Putamen (tissue), 1 donor: ENCODE data around the gene SFXN5.

Experiments
- DNase-seq: peaks from one replicate; pipeline ENCODE4 v3.0.0-alpha.2; 2016; ENCODE audit warnings: low spot score

Gene SFXN5

DNA sequence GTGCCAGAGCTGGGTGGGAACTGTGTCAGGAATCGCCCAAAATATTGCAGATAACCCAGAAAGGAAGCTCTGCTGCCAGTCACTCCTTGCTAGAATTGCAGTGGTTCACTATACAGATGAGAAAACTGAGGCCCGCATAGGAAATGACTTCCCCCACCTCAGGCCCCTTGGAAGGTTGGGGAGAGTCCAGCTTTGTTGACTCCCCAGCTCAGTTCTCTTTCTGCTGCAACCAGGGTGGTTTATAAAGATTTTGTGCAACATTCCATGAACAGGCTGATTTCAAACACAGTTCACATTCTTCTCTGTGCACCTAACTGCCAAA lies 173.0 kb downstream of the SFXN5 start:
- DNase-seq: no peak

DNA sequence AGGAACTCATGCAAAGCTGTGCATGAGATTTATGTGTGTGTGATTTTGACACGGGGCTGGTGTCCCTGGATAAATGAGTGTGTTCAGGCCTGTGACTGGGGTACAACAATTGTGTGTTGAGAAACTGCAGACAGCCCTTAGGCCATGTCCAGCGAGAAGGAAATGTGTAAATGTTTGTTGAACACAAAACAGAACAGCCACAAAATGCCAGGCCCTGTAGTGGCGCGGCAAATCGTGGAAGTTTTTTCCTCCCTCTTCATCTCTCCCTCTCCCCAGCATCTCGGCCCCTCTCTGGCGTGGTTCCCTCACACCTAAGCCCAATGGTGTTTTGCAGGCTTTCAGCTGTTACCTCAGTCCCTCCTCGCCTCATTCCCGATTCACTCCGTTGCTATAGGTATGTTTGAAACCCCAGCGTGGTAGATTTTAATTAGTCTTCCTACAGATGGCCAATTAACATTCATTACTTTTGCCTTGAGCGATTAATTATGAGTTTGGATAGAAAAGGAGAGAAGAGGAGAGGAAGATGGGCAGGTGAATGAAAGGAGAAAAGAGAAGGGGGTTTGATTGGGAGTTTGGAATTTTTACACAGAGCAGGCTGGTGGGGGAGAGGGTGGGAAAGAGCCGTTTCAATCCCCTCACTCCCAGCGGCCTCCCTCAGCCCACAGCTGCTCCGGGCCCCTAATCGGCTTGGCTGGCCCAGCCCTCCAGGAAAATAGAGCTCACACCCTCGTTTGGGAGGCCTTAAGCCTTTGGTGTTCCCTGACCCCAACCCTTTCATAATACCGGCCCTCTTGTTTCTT lies 173.5 kb downstream of the SFXN5 start:
- DNase-seq: no peak

DNA sequence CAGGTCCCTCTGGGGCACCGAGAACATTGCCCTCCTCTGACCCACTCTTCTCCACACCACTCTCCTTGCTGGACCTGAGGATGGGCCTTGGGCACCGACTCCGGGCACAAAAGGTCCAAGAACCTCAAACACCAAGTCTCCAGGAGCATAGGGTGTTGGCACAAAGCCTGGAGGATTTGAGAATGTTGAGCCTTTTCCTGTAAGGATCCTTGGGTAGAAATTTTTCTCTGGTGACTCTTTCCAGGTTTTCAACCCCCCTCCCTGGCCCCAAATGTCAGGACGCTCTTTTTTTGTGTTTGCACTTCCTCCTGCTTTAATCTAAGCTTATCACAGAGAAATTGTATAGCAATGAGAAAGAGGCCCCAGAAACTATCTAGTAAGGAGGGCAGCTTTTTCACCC lies 175.1 kb downstream of the SFXN5 start:
- no peak for DNase-seq

DNA sequence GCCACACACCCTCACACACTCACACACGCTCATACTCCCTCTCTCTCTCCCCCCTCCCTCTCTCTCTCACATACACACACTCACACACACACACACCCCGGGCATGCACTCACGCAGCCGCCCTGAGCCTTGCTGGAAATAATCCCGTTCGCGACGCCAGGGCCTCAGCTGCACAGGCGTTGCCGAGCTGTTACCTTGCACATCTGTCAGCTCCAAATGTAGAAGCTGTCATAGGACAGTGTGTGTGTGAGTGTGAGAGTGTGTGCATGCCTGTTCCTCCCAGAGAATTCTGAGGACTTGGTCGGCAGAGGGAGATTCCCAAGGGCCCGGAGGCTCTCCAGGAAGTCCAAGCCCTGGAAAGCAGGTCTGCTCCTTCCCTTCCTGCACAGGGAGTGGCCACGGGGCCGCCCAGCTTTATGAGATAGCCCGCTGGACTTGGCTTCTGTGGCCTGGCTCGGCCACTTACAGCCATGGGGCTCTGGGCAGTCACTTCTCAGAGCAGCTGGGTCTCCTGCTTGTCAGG lies 175.7 kb downstream of the SFXN5 start:
- no peak for DNase-seq

DNA sequence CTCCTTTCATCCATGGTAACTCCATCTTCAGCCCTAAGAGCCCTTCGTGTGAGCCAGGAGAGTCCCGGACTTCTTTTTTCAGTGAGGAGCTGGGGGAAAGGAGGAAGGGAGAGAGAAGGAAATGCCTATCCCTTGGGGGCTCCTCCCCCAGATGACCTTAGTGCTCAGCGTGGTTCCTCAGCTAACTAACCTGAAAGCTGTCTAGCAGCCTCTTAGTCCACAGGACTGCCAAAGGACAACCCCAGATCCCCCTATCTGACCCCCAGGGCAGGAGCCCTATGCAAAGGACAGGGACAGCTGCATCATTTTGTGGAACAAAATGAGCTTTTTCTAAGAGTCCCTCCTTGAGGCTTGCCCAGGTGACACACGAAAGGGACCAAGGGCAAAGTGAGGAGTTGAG lies 176.4 kb downstream of the SFXN5 start:
- DNase-seq: no peak

DNA sequence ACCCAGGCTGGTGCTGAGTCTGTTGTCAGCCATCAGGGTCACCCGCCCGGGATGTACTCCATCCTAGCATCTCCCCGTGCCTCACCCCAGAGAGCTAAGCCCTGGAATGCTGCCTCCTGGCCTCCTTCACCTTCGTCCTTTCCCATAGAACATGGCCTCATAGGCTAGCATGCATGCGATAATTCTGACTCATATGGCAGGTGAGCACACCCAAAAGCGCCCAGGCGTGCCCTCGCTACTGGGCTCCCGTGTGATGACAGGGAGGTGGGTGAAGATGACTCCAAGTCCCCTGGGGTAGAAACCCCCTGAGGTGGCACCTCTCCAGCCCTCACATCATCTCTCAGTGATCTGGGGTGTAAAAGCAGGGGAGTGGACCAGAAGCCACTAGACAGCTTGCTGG lies 177.0 kb downstream of the SFXN5 start:
- no peak for DNase-seq

DNA sequence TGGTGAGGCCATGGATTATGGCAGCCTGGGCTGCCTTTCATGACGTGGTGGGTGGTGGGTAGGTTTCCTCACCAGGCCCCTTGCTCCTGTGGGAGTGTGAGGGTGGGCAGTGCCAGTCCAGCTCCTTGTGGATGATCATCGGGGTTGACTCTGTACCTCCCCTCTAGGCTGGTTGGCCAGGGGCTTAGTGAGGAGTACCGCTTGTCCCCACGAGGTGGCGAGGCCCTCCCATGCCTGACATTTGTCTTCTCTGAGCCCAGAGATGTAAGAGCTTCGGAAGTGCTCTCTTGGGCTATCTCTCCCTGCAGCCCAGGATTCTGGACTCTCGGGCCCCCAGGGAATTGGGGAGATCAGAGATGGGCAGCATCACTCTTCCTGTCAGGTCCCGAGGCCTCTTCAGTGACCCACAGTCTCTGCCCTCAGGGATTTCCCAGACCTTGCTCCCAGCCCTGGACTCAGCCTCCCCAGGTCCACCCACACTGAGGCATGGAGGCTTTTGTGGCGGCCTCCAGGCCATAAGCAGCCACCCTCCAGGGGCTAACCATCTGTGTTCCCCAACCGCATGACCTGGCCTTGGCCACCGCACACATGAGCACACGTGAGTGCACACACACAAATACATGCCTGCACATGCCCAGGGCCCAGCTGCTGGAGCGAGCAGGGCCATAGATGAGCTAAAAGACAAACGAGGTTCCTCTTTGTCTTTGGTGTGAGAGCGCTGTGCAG lies 177.8 kb downstream of the SFXN5 start:
- no peak for DNase-seq

DNA sequence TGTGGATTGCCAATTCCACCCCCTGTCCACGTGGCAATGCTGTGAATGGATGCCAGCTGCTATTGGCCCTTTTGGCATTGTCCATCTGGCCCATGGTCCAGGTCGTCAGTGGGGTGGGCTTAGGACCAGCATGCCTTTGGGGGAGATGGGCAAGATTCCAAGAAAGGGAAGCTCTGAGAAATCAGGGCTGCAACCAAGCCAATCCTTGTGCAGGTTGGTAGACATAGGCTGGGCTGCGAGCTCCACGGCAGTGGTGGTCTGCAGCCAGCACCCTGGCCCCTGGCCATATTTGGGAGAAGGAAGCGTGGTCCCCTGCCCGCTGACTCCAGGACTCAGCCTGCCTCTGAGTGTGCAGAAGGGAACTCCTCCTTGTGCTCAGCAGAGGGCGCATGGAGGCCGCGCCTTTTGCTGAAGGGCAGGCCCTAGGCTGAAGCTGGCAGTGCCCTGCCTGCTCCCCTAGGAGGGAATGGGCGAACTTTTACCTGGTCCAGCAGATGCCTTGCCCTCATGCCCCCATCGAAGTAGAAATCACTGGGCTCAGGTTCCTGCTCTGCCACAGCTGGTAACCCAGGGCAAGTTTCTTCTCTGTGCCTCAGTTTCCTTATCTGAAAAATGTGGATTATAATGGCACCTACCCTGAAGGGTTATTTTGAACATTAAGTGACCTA lies 178.9 kb downstream of the SFXN5 start:
- DNase-seq: peak; percentile 42
